HG02610 (cell line): ENCODE measurements around the gene SH3PXD2A.

ENCODE experiments used
- ATAC-seq: cut with Tn5 transposase; IDR thresholded peaks from one replicate; pipeline ENCODE4 v1.9.1; 2021; ENCODE audit warnings: mild to moderate bottlenecking, moderate library complexity; ENCODE audit not compliant: unreplicated experiment

SH3PXD2A gene

GRCh38 chr10:103727546-103727963 lies 127.8 kb downstream of the SH3PXD2A start:
- no peak for ATAC-seq

GRCh38 chr10:103726637-103727036 lies 128.7 kb downstream of the SH3PXD2A start:
- ATAC-seq, result no peak

GRCh38 chr10:103725242-103725641 lies 130.1 kb downstream of the SH3PXD2A start:
- ATAC-seq, result no peak

GRCh38 chr10:103724771-103725170 lies 130.6 kb downstream of the SH3PXD2A start:
- ATAC-seq, result no peak

- no peak for ATAC-seq
Measured at GRCh38 chr10:103724074-103724473, 131.3 kb downstream of the SH3PXD2A start.

- no peak for ATAC-seq
Measured at GRCh38 chr10:103723557-103723956, 131.8 kb downstream of the SH3PXD2A start.

GRCh38 chr10:103722632-103723031 lies 132.7 kb downstream of the SH3PXD2A start:
- no peak for ATAC-seq

- ATAC-seq, result no peak
Measured at GRCh38 chr10:103720964-103721335, 134.4 kb downstream of the SH3PXD2A start.

GRCh38 chr10:103720328-103720963 lies 134.9 kb downstream of the SH3PXD2A start:
- ATAC-seq, result no peak

- ATAC-seq, result no peak
Measured at GRCh38 chr10:103719036-103719435, 136.3 kb downstream of the SH3PXD2A start.

GRCh38 chr10:103718247-103718620 lies 137.1 kb downstream of the SH3PXD2A start:
- no peak for ATAC-seq

GRCh38 chr10:103717341-103718246 lies 137.8 kb downstream of the SH3PXD2A start:
- ATAC-seq, result no peak

GRCh38 chr10:103716206-103717160 lies 138.9 kb downstream of the SH3PXD2A start:
- ATAC-seq, result no peak

- no peak for ATAC-seq
Measured at GRCh38 chr10:103715430-103715829, 139.9 kb downstream of the SH3PXD2A start.

GRCh38 chr10:103714232-103714891 lies 141.0 kb downstream of the SH3PXD2A start:
- ATAC-seq, result no peak

GRCh38 chr10:103713676-103714075 lies 141.7 kb downstream of the SH3PXD2A start:
- no peak for ATAC-seq

- peak; percentile 46 for ATAC-seq
Measured at GRCh38 chr10:103712898-103713498, 142.4 kb downstream of the SH3PXD2A start.

GRCh38 chr10:103712146-103712545 lies 143.2 kb downstream of the SH3PXD2A start:
- ATAC-seq, result no peak

- no peak for ATAC-seq
Measured at GRCh38 chr10:103711351-103711994, 143.9 kb downstream of the SH3PXD2A start.

GRCh38 chr10:103710490-103710889 lies 144.9 kb downstream of the SH3PXD2A start:
- no peak for ATAC-seq
